GM12891 (cell line): ENCODE data around the gene YWHAG.

Experiments used
- POLR2A ChIP-seq: IDR thresholded peaks from 2 replicates; pipeline ENCODE4 v1.6.1; 2011; ENCODE audit warnings: low read depth, low read length, control low read depth
- POLR2AphosphoS5 ChIP-seq: IDR thresholded peaks from 2 replicates; pipeline ENCODE4 v1.6.1; 2011; ENCODE audit warnings: low read depth, low read length, control low read depth
- POU2F2 ChIP-seq: IDR thresholded peaks from 2 replicates; pipeline ENCODE4 v1.6.1; 2011; ENCODE audit warnings: low read depth, mild to moderate bottlenecking, control low read depth, low read length, moderate library complexity

DNA sequence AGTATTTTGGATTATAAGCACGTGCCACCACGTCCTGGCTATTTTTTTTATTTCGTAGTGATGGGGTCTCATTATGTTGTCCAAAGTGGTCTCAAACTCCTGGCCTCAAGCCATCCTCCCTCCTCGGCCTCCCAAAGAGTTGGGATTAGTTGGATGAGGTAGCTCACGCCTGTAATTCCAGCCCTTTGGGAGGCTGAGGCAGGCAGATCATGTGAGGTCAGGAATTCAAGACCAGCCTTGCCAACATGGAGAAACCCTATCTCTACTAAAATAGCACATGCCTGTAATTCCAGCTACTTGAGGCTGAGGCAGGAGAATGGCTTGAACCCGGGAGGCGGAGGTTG is 21.8 kb upstream of the YWHAG start:
- TF ChIP-seq POLR2AphosphoS5 (no peak), POLR2A (no peak), POU2F2 (no peak)
